Psoas muscle (tissue), 8 donors: ENCODE measurements around the gene FOXJ2. TPM values are rescaled to one million over a fixed set of nuclear protein-coding genes. Genes with fewer than 3 reads are reported as not detected.
"Not testable (repeated sequence)": the region's sequence is repeated elsewhere in the genome, so short reads cannot be mapped to it uniquely, and the experiment has no call there.

Experiments
- ATAC-seq, 4 donors: fragments of 200-7000 bp; cut with Tn5 transposase; one replicate each; pipeline ENCODE4 v1.9.1; 2020; ENCODE audit warnings: moderate library complexity in 3 of 4, mild to moderate bottlenecking in 2 of 4
- DNase-seq, 2 donors: peaks; one replicate each; pipeline ENCODE4 v3.0.0-alpha.2; 2020
- H3K27ac ChIP-seq: fragments of 200-600 bp; one replicate; pipeline ENCODE4 v1.8.0; 2022
- H3K27me3 ChIP-seq, 3 donors: fragments of 200-600 bp in 1 of 3; one replicate each; pipeline versions ENCODE4 v1.6.1 to v1.8.0; 2013 to 2022; ENCODE audit warnings: low read length in 2 of 3, mild to moderate bottlenecking in 2 of 3, moderate library complexity in 1 of 3; ENCODE audit not compliant: insufficient read depth in 3 of 3
- H3K36me3 ChIP-seq, 2 donors: fragments of 200-600 bp in 1 of 2; one replicate each; pipeline versions ENCODE4 v1.6.1 to v1.8.0; 2013 to 2022; ENCODE audit warnings: low read depth in 1 of 2, mild to moderate bottlenecking in 1 of 2, moderate library complexity in 1 of 2; ENCODE audit not compliant: insufficient read depth in 1 of 2
- H3K4me1 ChIP-seq: fragments of 200-600 bp; one replicate; pipeline ENCODE4 v1.8.0; 2022
- H3K4me3 ChIP-seq: fragments of 200-600 bp; one replicate; pipeline ENCODE4 v1.8.0; 2022; ENCODE audit warnings: mild to moderate bottlenecking
- H3K9me3 ChIP-seq: fragments of 200-600 bp; one replicate; pipeline ENCODE4 v1.8.0; 2022
- CTCF ChIP-seq: fragments of 200-600 bp; IDR thresholded peaks from one replicate; pipeline ENCODE4 v1.8.0; 2022; ENCODE audit warnings: antibody characterized with exemption
- WGBS, 3 donors: extraction: QIAGEN DNeasy Blood & Tissue Kit; methylation state at CpG; one replicate each; pipeline versions ENCODE4 v1.1.6 to v1.1.7; 2013; 5-methylcytosine and 5-hydroxymethylcytosine counted together
- intact Hi-C, 2 donors: fragments of 100-400 bp; cut with DNase I; formaldehyde crosslinking; loops; one replicate each; pipeline versions ENCODE4 v1.11.0 to v1.14.2; 2022
- long read RNA-seq, 2 donors: library from polyadenylated mRNA; unstranded; transcript quantifications; one replicate each; pipeline ENCODE4 v2.0.0, GENCODE V29; 2021
- polyA plus RNA-seq, 3 donors: library from polyadenylated mRNA; stranded (reverse); fragments of 200-250 nt; gene quantifications; one replicate each; pipeline ENCODE4 v1.2.3, GENCODE V29; 2013
- total RNA-seq, 4 donors: library from RNA; stranded (reverse); fragmentation: NEBNext Ultra II Directional in 2 of 4; extraction: Animal tissue kit (Norgen Biotek cat#: 25700) in 2 of 4; gene quantifications; one replicate each; pipeline versions ENCODE4 v1.2.1 to v1.2.4, GENCODE V29; 2021 to 2023
- donor health status: healthy with polysubstance abuse.
- donor health status: DM: no; HTN: no; CAD: no; lungs with moderate emphysema.
- donor health status: Bipolar disorder and iron deficiency.
- donor health status: healthy.
- donor health status: DM: yes; HTN: yes; CAD: no.
- donor health status: DM: no; HTN: no; CAD: no.
- donor health status: DM: no; HTN: no; CAD: no.
- donor health status: DM: yes; HTN: yes; CAD: no.

Gene FOXJ2
- total RNA-seq (10 to 100 TPM; 24.5 to 51.3 (median 37.7) TPM), polyA plus RNA-seq (10 to 100 TPM in 1 of 3 donors, 1 to 10 TPM in 2; 7.9 to 24.1 (median 9.5) TPM)
- long read RNA-seq, donor 1, partial matches to known transcripts: 9 of 9 reads
- long read RNA-seq, donor 1, other reads (novel, unspliced or antisense): 0 of 9 reads
- long read RNA-seq, donor 2, partial matches to known transcripts: 22 of 23 reads
- long read RNA-seq, donor 2, other reads (novel, unspliced or antisense): 1 of 23 reads

- ATAC-seq (peak; percentile 81 to 86 (median 84)), DNase-seq (peak; percentile 84 to 90)
- Histone ChIP-seq H3K4me1 (peaks cover 37% of the 10 kb centered on the region), H3K36me3 (no peaks in the 10 kb centered on the region), H3K27me3 (no peaks in the 10 kb centered on the region), H3K27ac (peak within 1 kb of the TSS; percentile 99), H3K9me3 (no peaks in the 10 kb centered on the region), H3K4me3 (peak within 1 kb of the TSS; percentile 97)
- WGBS, 3 donors: 0 to 1% (median 0%) methylated on average over 49 to 93 of the region's 93 CpGs
- intact Hi-C loops: loop anchor here in 1 of 2 donors (10.0 kb wide), 1 partner anchor 838 kb away; no protein-coding TSS in a partner anchor
- TF ChIP-seq CTCF: no peak
These were observed at the start of gene FOXJ2 for GRCh38 chr12:8032242-8033152. Gene FOXJ2, plus strand, starts transcription at chr12:8032716. Its CDS starts 7,117 bp downstream, at chr12:8039833.

- DNase-seq, intact Hi-C loops, H3K36me3 ChIP-seq, H3K4me1 ChIP-seq, H3K27me3 ChIP-seq, ATAC-seq, H3K27ac ChIP-seq, H3K4me3 ChIP-seq, H3K9me3 ChIP-seq: not testable (repeated sequence)
- 87 to 94% (median 93%) methylated on average over 10 to 11 of the region's 11 CpGs for WGBS, 3 donors
These were observed 49.5 kb upstream of the FOXJ2 start for GRCh38 chr12:7983019-7983418.

- 87 to 94% (median 91%) methylated on average over 1 of the region's 1 CpG for WGBS, 3 donors
- intact Hi-C loops: not testable (repeated sequence)
These were observed 49.1 kb upstream of the FOXJ2 start for GRCh38 chr12:7983460-7983859.

GRCh38 chr12:7984900-7985299, 47.6 kb upstream of the FOXJ2 start:
- Histone ChIP-seq H3K4me3 (no peak overlapping the region), H3K9me3 (no peaks in the 10 kb centered on the region), H3K36me3 (no peaks in the 10 kb centered on the region), H3K27ac (no peak overlapping the region), H3K27me3 (no peaks in the 10 kb centered on the region), H3K4me1 (no peaks in the 10 kb centered on the region)
- TF ChIP-seq CTCF: no peak
- intact Hi-C loops: no loop called here
- ATAC-seq (no peak), DNase-seq (no peak)
- 88 to 94% (median 93%) methylated on average over 5 of the region's 5 CpGs for WGBS, 3 donors

More at GRCh38 chr12:7983460-7983859, 49.1 kb upstream of the FOXJ2 start:
- H3K4me3 ChIP-seq, H3K4me1 ChIP-seq, H3K9me3 ChIP-seq, H3K27ac ChIP-seq, DNase-seq, H3K36me3 ChIP-seq, H3K27me3 ChIP-seq, ATAC-seq: not testable (repeated sequence)

- DNase-seq (no peak), ATAC-seq (no peak)
- Histone ChIP-seq H3K9me3 (no peaks in the 10 kb centered on the region), H3K36me3 (no peaks in the 10 kb centered on the region), H3K27me3 (no peaks in the 10 kb centered on the region), H3K4me3 (no peak overlapping the region), H3K27ac (no peak overlapping the region), H3K4me1 (no peaks in the 10 kb centered on the region)
- WGBS, 3 donors: 78 to 89% (median 82%) methylated on average over 7 of the region's 7 CpGs
- TF ChIP-seq CTCF: no peak
- intact Hi-C loops: no loop called here
These were observed 46.6 kb upstream of the FOXJ2 start for GRCh38 chr12:7985802-7986418.
